PC-3 (cell line): ENCODE measurements around the gene DNAH3. TPM values are rescaled to one million over a fixed set of nuclear protein-coding genes. Genes with fewer than 3 reads are reported as not detected.

ENCODE experiments used
- ATAC-seq: fragments of 200-7000 bp; cut with Tn5 transposase; 2 replicates; pipeline ENCODE4 v1.9.1; 2020; ENCODE audit warnings: mild to moderate bottlenecking, moderate library complexity
- BruUV-seq: library from RNA; stranded (reverse); fragments of 400-500 nt; replicated peaks from 2 replicates; lab custom pipeline; 2021; lab: Mats Ljungman, UMichigan
- CTCF ChIA-PET: fragments of 300-600 bp; sonication (Branson Sonifier 250); formaldehyde crosslinking; loops from one replicate; lab custom pipeline; 2022; ENCODE audit warnings: antibody characterized with exemption; lab: Charles Lee
- POLR2A ChIA-PET: fragments of 300-600 bp; sonication (Branson Sonifier 250); formaldehyde crosslinking; loops from one replicate; lab custom pipeline; 2022; ENCODE audit warnings: antibody characterized with exemption; ENCODE audit not compliant: unreplicated experiment; lab: Charles Lee
- DNase-seq: peaks from one replicate; pipeline ENCODE4 v3.0.0-alpha.2; 2015
- H2AFZ ChIP-seq: fragments of 300-600 bp; sonication (generic); 2 replicates; pipeline ENCODE4 v1.6.0; 2016; ENCODE audit warnings: antibody characterized with exemption, low read length
- H3F3A ChIP-seq: fragments of 300-600 bp; sonication (generic); one replicate; pipeline ENCODE4 v1.6.0; 2017; ENCODE audit warnings: antibody characterized with exemption, low read length, control low read depth, mild to moderate bottlenecking; ENCODE audit not compliant: unreplicated experiment
- H3K27ac ChIP-seq: fragments of 300-600 bp; sonication (generic); 2 replicates; pipeline ENCODE4 v1.5.1; 2016; ENCODE audit warnings: mild to moderate bottlenecking, low read length
- H3K27me3 ChIP-seq: fragments of 300-600 bp; sonication (generic); 2 replicates; pipeline ENCODE4 v1.6.1; 2016; ENCODE audit warnings: low read length, mixed read lengths
- H3K36me3 ChIP-seq: fragments of 300-600 bp; sonication (generic); 2 replicates; pipeline ENCODE4 v1.6.1; 2016; ENCODE audit warnings: low read depth, mixed run types, low read length, mixed read lengths
- H3K4me1 ChIP-seq: fragments of 300-600 bp; sonication (generic); 2 replicates; pipeline ENCODE4 v1.5.1; 2016; ENCODE audit warnings: low read length; ENCODE audit not compliant: insufficient read depth
- H3K4me2 ChIP-seq: fragments of 300-600 bp; sonication (generic); 2 replicates; pipeline ENCODE4 v1.6.0; 2016; ENCODE audit warnings: low read length
- H3K4me3 ChIP-seq: fragments of 300-600 bp; sonication (generic); 2 replicates; pipeline ENCODE4 v1.5.1; 2016; ENCODE audit warnings: mild to moderate bottlenecking, low read length, mixed read lengths
- H3K79me2 ChIP-seq: fragments of 300-600 bp; sonication (generic); 2 replicates; pipeline ENCODE4 v1.6.1; 2017; ENCODE audit warnings: low read length, mixed read lengths
- H3K9ac ChIP-seq: fragments of 300-600 bp; sonication (generic); 2 replicates; pipeline ENCODE4 v1.6.0; 2016; ENCODE audit warnings: mild to moderate bottlenecking, low read length
- H3K9me2 ChIP-seq: fragments of 300-600 bp; sonication (generic); replicated peaks from 2 replicates; pipeline ENCODE4 v1.6.1; 2016; ENCODE audit warnings: mixed run types, low read length, mixed read lengths
- H3K9me3 ChIP-seq: fragments of 300-600 bp; sonication (generic); 2 replicates; pipeline ENCODE4 v1.6.1; 2016; ENCODE audit warnings: low read length, mixed read lengths
- H4K20me1 ChIP-seq: fragments of 300-600 bp; sonication (generic); 2 replicates; pipeline ENCODE4 v1.6.1; 2016; ENCODE audit warnings: low read length, mixed read lengths
- EZH2 ChIP-seq: fragments of 300-600 bp; sonication (generic); IDR thresholded peaks from one replicate; pipeline ENCODE4 v1.6.1; 2017; ENCODE audit warnings: antibody characterized with exemption, mild to moderate bottlenecking, low read length; ENCODE audit not compliant: unreplicated experiment
- EZH2phosphoT487 ChIP-seq: fragments of 300-600 bp; sonication (generic); IDR thresholded peaks from 2 replicates; pipeline ENCODE4 v1.6.1; 2018; ENCODE audit warnings: mild to moderate bottlenecking, antibody characterized with exemption, low read length, borderline replicate concordance
- intact Hi-C: fragments of 100-400 bp; cut with micrococcal nuclease; formaldehyde crosslinking; loops from 2 replicates; pipeline ENCODE4 v1.9.0; 2023
- total RNA-seq: library from RNA; depleted of rRNA; stranded (reverse); fragments of >200 nt; gene quantifications from 2 replicates; pipeline ENCODE4 v1.2.3, GENCODE V29; 2014
- TF ChIP-seq, protein P1 (sequence below): fragments of 300-600 bp; sonication (generic); conservative IDR thresholded peaks from 2 replicates; pipeline ENCODE4 v1.5.1; 2017; ENCODE audit warnings: antibody characterized with exemption, low read depth, mild to moderate bottlenecking, low read length

Gene DNAH3
- total RNA-seq, 1 experiment from 2014 or later = 0.11 TPM

DNA sequence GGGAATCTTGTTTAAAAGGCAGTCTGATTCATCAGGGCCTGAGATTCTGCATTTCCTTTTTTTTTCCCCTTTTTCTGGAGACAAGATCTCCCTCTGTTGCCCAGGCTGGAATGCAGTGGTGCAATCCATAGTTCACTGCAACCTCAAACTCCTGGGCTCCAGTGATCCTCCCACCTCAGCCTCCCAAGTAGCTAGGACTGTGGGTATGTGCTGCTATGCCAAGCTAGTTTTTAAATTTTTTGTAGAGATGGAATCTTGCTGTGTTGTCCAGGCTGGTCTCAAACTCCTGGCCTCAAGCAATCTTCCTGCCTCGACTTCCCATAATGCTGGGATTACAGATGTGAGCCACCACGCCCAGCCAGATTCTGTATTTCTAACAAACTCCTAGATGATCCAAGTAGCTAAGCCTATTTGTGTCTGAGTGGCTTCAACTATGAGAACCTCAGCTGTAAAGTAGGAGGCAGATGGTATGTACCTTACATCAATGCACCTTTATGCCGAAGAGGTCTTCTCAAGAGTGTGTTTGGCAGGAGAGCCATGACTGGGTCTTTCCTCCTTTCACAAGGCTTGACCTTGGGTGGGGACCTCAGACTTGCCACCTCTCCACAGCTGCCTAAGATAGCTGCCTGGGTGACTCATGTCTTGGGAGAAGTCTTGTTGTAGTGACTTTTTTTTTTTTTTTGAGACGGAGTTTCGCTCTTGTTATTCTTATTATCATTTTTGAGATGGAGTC lies 18.8 kb upstream of the DNAH3 start:
- no peak for DNase-seq
- CTCF ChIA-PET = interaction anchor here (0.6 kb wide), 1 partner anchor 131 kb away, joined by 7 read pairs; no protein-coding TSS in a partner anchor

DNA sequence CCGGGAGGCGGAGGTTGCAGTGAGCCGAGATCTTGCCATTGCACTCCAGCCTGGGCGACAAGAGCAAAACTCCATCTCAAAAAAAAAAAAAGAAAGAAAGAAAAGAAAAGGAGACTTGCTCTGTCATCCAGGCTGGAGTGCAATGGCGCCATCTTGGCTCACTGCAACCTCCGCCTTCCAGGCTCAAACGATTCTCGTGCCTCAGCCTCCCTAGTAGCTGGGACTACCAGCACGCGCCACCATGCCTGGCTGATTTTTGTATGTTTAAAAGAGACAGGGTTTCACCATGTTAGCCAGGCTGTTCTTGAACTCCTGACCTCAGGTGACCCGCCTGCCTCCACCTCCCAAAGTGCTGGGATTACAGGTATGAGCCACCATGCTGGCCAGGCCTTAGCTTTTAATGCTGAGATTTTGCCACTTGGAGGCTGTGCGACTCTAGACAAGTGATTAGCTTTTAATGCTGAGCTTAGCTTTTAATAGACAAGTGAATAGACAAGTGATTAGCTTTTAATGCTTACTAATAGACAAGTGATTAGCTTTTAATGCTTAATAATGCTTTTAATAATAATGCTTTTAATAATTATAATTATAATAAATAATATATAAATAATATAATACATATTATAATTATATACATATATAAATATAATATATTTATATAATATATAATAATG lies 17.4 kb upstream of the DNAH3 start:
- H3K9me3 ChIP-seq = no peaks in the 10 kb centered on the region
- H3K4me1 ChIP-seq = peaks cover 27% of the 10 kb centered on the region
- DNase-seq = no peak
- H3K4me2 ChIP-seq = no peak overlapping the region
- CTCF ChIA-PET = interaction anchor here (1.7 kb wide), 1 partner anchor 133 kb away, joined by 5 read pairs; no protein-coding TSS in a partner anchor
- no peak for ATAC-seq
- no peaks in the 10 kb centered on the region for H3K27me3 ChIP-seq
- peaks cover 5% of the 10 kb centered on the region; the same call in 1 of the 2 replicates for H3K36me3 ChIP-seq
- H3K9me2 ChIP-seq = no peaks in the 10 kb centered on the region
- no peak overlapping the region for H3K4me3 ChIP-seq
- no peak overlapping the region for H3K9ac ChIP-seq
- H4K20me1 ChIP-seq = no peaks in the 10 kb centered on the region; the same call in 1 of the 2 replicates
- no peak overlapping the region for H2AFZ ChIP-seq
- intact Hi-C loops = no loop called here
- H3F3A ChIP-seq = no peaks in the 10 kb centered on the region
- TF ChIP-seq EZH2 = no peak
- TF ChIP-seq EZH2phosphoT487 = no peak
- TF ChIP-seq, protein P1, sequence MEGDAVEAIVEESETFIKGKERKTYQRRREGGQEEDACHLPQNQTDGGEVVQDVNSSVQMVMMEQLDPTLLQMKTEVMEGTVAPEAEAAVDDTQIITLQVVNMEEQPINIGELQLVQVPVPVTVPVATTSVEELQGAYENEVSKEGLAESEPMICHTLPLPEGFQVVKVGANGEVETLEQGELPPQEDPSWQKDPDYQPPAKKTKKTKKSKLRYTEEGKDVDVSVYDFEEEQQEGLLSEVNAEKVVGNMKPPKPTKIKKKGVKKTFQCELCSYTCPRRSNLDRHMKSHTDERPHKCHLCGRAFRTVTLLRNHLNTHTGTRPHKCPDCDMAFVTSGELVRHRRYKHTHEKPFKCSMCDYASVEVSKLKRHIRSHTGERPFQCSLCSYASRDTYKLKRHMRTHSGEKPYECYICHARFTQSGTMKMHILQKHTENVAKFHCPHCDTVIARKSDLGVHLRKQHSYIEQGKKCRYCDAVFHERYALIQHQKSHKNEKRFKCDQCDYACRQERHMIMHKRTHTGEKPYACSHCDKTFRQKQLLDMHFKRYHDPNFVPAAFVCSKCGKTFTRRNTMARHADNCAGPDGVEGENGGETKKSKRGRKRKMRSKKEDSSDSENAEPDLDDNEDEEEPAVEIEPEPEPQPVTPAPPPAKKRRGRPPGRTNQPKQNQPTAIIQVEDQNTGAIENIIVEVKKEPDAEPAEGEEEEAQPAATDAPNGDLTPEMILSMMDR = no peak
- H3K79me2 ChIP-seq = no peaks in the 10 kb centered on the region
- H3K27ac ChIP-seq = 0 out of 2 replicates have a peak overlapping the region, but pooled peaks have one; percentile 23
- no TSS peak for BruUV-seq
- POLR2A ChIA-PET = no interaction called here

More for the DNA sequence above, 18.8 kb upstream of the DNAH3 start:
- no peaks in the 10 kb centered on the region for H3K9me3 ChIP-seq
- H3K79me2 ChIP-seq = no peaks in the 10 kb centered on the region
- H4K20me1 ChIP-seq = no peaks in the 10 kb centered on the region; the same call in 1 of the 2 replicates
- H2AFZ ChIP-seq = no peak overlapping the region
- no peaks in the 10 kb centered on the region for H3K9me2 ChIP-seq
- intact Hi-C loops = no loop called here
- H3K27me3 ChIP-seq = no peaks in the 10 kb centered on the region
- no peak for ATAC-seq
- POLR2A ChIA-PET = interaction anchor here (0.6 kb wide), 1 partner anchor 10 kb away, joined by 8 read pairs; no protein-coding TSS in a partner anchor
- H3K4me3 ChIP-seq = no peak overlapping the region
- H3F3A ChIP-seq = no peaks in the 10 kb centered on the region
- H3K9ac ChIP-seq = no peak overlapping the region
- H3K4me2 ChIP-seq = no peak overlapping the region
- peaks cover 5% of the 10 kb centered on the region; the same call in 1 of the 2 replicates for H3K36me3 ChIP-seq
- no TSS peak for BruUV-seq
- H3K27ac ChIP-seq = no peak overlapping the region
- TF ChIP-seq EZH2phosphoT487 (no peak), EZH2 (no peak)
- TF ChIP-seq, protein P1 = no peak
- H3K4me1 ChIP-seq = peaks cover 14% of the 10 kb centered on the region
